Measurements from ENCODE around the gene CELF5.

The CELF5 gene

GRCh38 chr19:3224346-3225168 lies at the start of gene CELF5:
CELF5 (plus strand) TSS chr19:3224661; CDS start chr19:3224740, 79 bp downstream.
- peak; percentile 23 for TF ChIP-seq CTCF (IDR thresholded peaks at IDR 0.05; ENCODE audit: low read depth, low read length)
- DNase-seq (ENCODE audit: low read depth, low spot score) = no peak
- H3K4me3 ChIP-seq (ENCODE audit: low read depth, low read length) = peak within 1 kb of the TSS; percentile 12
- in situ Hi-C loops (cut with HindIII; ENCODE audit: low sequenced_read_pairs) = no loop called here

- TF ChIP-seq CTCF (IDR thresholded peaks at IDR 0.05; ENCODE audit: low read depth, low read length) = no peak
- in situ Hi-C loops (cut with HindIII; ENCODE audit: low sequenced_read_pairs) = no loop called here
- H3K4me3 ChIP-seq (ENCODE audit: low read depth, low read length) = no peak overlapping the region
- DNase-seq (ENCODE audit: low read depth, low spot score) = peak; percentile 51
These were observed 48.4 kb upstream of the CELF5 start for GRCh38 chr19:3175781-3176714.

- in situ Hi-C loops (cut with HindIII; ENCODE audit: low sequenced_read_pairs) = no loop called here
These were observed 47.6 kb upstream of the CELF5 start for GRCh38 chr19:3176715-3177501.

GRCh38 chr19:3178377-3178972 lies 46.0 kb upstream of the CELF5 start, which contains the start of gene S1PR4:
S1PR4 (plus strand) TSS chr19:3178769; CDS start chr19:3178793, 24 bp downstream.
- no peak within 1 kb of the TSS for H3K4me3 ChIP-seq (ENCODE audit: low read depth, low read length)
- no peak for DNase-seq (ENCODE audit: low read depth, low spot score)
- no peak for TF ChIP-seq CTCF (IDR thresholded peaks at IDR 0.05; ENCODE audit: low read depth, low read length)
- in situ Hi-C loops (cut with HindIII; ENCODE audit: low sequenced_read_pairs) = no loop called here

More at GRCh38 chr19:3176715-3177501, 47.6 kb upstream of the CELF5 start:
- no peak overlapping the region for H3K4me3 ChIP-seq (ENCODE audit: low read depth, low read length)
- DNase-seq (ENCODE audit: low read depth, low spot score) = peak; percentile 43
- TF ChIP-seq CTCF (IDR thresholded peaks at IDR 0.05; ENCODE audit: low read depth, low read length) = no peak

- DNase-seq (ENCODE audit: low read depth, low spot score) = no peak
- in situ Hi-C loops (cut with HindIII; ENCODE audit: low sequenced_read_pairs) = no loop called here
- H3K4me3 ChIP-seq (ENCODE audit: low read depth, low read length) = no peak overlapping the region
- TF ChIP-seq CTCF (IDR thresholded peaks at IDR 0.05; ENCODE audit: low read depth, low read length) = no peak
These were observed 45.3 kb upstream of the CELF5 start for GRCh38 chr19:3178973-3179738.

Measured in astrocyte of the spinal cord (primary cell).